Large intestine (tissue), 3 donors: ENCODE results near the gene AP4E1. TPM values are rescaled to one million over a fixed set of nuclear protein-coding genes. Genes with fewer than 3 reads are reported as not detected.
"Not testable (repeated sequence)": the region's sequence is repeated elsewhere in the genome, so short reads cannot be mapped to it uniquely, and the experiment has no call there.

ENCODE experiments used
- DNase-seq, 2 donors: peaks; one replicate each; pipeline versions ENCODE4 v3.0.0 to v3.0.0-alpha.2; 2013
- H3K27ac ChIP-seq: one replicate; pipeline ENCODE4 v1.5.1; 2013; ENCODE audit warnings: low read length
- H3K27me3 ChIP-seq: 2 replicates; pipeline ENCODE4 v1.6.1; 2013; ENCODE audit warnings: low read length; ENCODE audit not compliant: control insufficient read depth, insufficient read depth
- H3K36me3 ChIP-seq: 2 replicates; pipeline ENCODE4 v1.6.1; 2013; ENCODE audit warnings: low read length; ENCODE audit not compliant: control insufficient read depth, insufficient read depth
- H3K4me1 ChIP-seq: one replicate; pipeline ENCODE4 v1.6.1; 2013; ENCODE audit warnings: low read length; ENCODE audit not compliant: control insufficient read depth, insufficient read depth
- H3K4me3 ChIP-seq: one replicate; pipeline ENCODE4 v1.5.1; 2013; ENCODE audit warnings: low read length
- H3K9me3 ChIP-seq: one replicate; pipeline ENCODE4 v1.6.1; 2013; ENCODE audit warnings: mild to moderate bottlenecking, low read depth, low read length, moderate library complexity; ENCODE audit not compliant: control insufficient read depth
- WGBS: methylation state at CpG from one replicate; pipeline ENCODE4 v1.1.5; 2013; ENCODE audit warnings: low lambda C conversion rate; ENCODE audit not compliant: insufficient coverage; 5-methylcytosine and 5-hydroxymethylcytosine counted together
- polyA plus RNA-seq: library from polyadenylated mRNA; unstranded; fragments of 120-200 nt; gene quantifications from one replicate; pipeline ENCODE4 v1.2.1, GENCODE V29; 2013

The AP4E1 gene
- polyA plus RNA-seq, 1 donor: 8.8 TPM

DNA sequence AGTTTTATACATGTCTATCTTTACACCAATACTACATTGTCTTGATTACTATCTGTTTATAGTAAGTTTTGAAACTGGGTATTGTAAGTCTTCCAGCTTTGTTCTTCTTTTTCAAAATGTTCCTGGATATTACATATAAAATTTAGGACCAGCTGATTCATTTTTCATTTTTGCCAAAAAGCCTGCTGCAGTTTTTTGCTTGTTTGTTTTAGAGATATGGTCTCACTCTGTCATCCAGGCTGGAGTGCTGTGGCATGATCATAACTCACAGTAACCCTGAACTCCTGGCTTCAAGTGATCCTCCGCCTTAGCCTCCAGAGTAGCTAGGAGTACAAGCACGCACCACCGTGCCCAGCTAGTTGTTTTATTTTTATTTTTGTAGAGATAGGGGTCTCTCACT lies 20.4 kb upstream of the AP4E1 start:
- WGBS: no CpG with 5 or more reads among the region's 3 CpGs
- H3K4me1 ChIP-seq: no peaks in the 10 kb centered on the region

GRCh38 chr15:50889589-50889988 lies 18.9 kb upstream of the AP4E1 start:
- no peak overlapping the region for H3K27ac ChIP-seq
- no peaks in the 10 kb centered on the region for H3K36me3 ChIP-seq
- no peaks in the 10 kb centered on the region for H3K9me3 ChIP-seq
- H3K4me1 ChIP-seq: no peaks in the 10 kb centered on the region
- DNase-seq: no peak
- no CpG with 5 or more reads among the region's 9 CpGs for WGBS
- no peaks in the 10 kb centered on the region for H3K27me3 ChIP-seq
- no peak overlapping the region for H3K4me3 ChIP-seq

More for the DNA sequence above, 20.4 kb upstream of the AP4E1 start:
- Histone ChIP-seq H3K27ac (no peak overlapping the region), H3K27me3 (no peaks in the 10 kb centered on the region), H3K9me3 (no peaks in the 10 kb centered on the region), H3K4me3 (no peak overlapping the region), H3K36me3 (no peaks in the 10 kb centered on the region)
- DNase-seq: no peak

DNA sequence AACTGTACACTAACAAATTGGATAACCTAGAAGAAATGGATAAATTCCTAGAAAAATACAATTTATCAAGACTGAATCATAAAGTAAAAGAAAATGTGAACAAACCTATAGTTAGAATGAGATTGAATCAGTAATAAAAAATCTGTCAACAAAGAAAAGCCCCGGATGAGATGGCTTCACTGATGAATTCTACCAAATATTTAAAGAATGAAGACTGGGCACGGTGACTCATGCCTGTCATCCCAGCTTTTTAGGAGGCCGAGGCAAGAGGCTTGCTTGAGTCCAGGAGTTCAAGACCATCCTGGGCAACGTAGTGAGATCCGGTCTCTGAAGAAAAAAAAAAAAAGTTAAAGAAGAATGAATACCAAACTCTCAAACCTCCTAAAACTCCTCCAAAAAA lies 17.7 kb upstream of the AP4E1 start:
- no peak for DNase-seq
- WGBS: 100% methylated on average over 1 of the region's 5 CpGs
- H3K9me3 ChIP-seq: no peaks in the 10 kb centered on the region
- H3K4me3 ChIP-seq: no peak overlapping the region
- no peak overlapping the region for H3K27ac ChIP-seq
- H3K4me1 ChIP-seq: no peaks in the 10 kb centered on the region
- H3K27me3 ChIP-seq: no peaks in the 10 kb centered on the region
- no peaks in the 10 kb centered on the region for H3K36me3 ChIP-seq

- Histone ChIP-seq H3K27me3 (no peaks in the 10 kb centered on the region), H3K9me3 (no peaks in the 10 kb centered on the region), H3K27ac (no peak overlapping the region), H3K36me3 (no peaks in the 10 kb centered on the region), H3K4me3 (no peak overlapping the region), H3K4me1 (no peaks in the 10 kb centered on the region)
- no peak for DNase-seq
- WGBS: 86% methylated on average over 1 of the region's 1 CpG
Measured at GRCh38 chr15:50891159-50891558, 17.3 kb upstream of the AP4E1 start.

DNA sequence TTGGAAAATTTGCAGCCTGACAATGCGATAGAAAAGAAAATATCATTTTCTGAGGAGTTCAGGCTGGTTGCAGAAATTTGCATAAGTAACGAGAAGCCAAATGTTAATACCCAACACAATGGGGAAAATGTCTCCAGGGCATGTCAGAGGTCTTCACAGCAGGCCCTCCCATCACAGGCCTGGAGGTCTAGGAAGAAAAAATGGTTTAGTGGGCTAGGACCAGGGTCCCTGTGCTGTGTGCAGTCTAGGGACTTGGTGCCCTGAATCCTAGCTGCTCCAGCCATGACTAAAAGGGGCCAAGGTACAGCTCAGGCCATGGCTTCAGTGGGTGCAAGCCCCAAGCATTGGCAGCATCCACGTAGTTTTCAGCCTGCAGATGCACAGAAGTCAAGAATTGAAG lies 14.5 kb upstream of the AP4E1 start:
- Histone ChIP-seq H3K36me3 (no peaks in the 10 kb centered on the region), H3K4me1 (no peaks in the 10 kb centered on the region), H3K27ac (no peak overlapping the region), H3K4me3 (no peak overlapping the region), H3K27me3 (no peaks in the 10 kb centered on the region), H3K9me3 (no peaks in the 10 kb centered on the region)
- WGBS: 100% methylated on average over 1 of the region's 3 CpGs
- no peak for DNase-seq

DNA sequence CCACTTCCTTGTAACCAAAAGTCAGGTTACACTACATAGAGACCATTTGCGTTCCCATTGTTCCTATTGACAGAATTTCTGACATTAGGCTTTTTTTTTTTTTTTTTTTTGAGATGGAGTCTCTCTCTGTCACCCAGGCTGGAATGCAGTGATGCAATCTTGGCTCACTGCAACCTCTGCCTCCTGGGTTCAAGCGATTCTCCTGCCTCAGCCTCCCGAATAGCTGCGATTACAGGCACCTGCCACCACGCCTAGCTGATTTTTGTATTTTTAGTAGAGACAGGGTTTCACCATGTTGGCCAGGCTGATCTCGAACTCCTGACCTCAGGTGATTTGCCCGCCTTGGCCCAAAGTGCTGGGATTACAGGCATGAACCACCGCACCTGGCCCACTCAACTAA lies 7.1 kb upstream of the AP4E1 start:
- no CpG with 5 or more reads among the region's 8 CpGs for WGBS
- not testable (repeated sequence) for DNase-seq

DNA sequence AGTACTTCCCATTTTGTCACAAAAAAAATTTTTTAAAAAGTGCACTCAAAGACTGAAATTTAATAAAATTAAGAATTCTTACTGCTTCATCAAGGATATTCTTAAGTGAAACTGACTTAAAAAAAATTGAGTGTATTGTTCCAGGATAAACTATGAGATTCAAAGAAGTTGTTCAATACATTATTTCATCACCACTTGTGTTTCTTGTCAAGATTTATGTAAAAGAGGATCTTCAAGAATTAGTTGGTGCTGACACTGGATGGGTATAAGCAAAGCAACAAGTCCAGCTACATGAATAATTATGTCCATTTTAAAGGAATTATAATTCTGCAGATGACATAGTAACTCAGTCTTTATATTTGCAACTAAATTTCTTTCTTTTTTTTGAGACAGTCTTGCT lies 4.3 kb upstream of the AP4E1 start:
- Histone ChIP-seq H3K36me3 (no peaks in the 10 kb centered on the region), H3K4me1 (peaks cover 3% of the 10 kb centered on the region), H3K27ac (no peak overlapping the region), H3K27me3 (no peaks in the 10 kb centered on the region), H3K9me3 (no peaks in the 10 kb centered on the region), H3K4me3 (no peak overlapping the region)
- no peak for DNase-seq

More for the DNA sequence above, 7.1 kb upstream of the AP4E1 start:
- not testable (repeated sequence) for H3K9me3 ChIP-seq, H3K36me3 ChIP-seq, H3K4me1 ChIP-seq, H3K27ac ChIP-seq, H3K4me3 ChIP-seq, H3K27me3 ChIP-seq

- DNase-seq: no peak
- 100% methylated on average over 4 of the region's 4 CpGs for WGBS
- no peak overlapping the region for H3K4me3 ChIP-seq
- H3K36me3 ChIP-seq: no peaks in the 10 kb centered on the region
- H3K27ac ChIP-seq: no peak overlapping the region
- no peaks in the 10 kb centered on the region for H3K9me3 ChIP-seq
- peaks cover 3% of the 10 kb centered on the region for H3K4me1 ChIP-seq
- H3K27me3 ChIP-seq: no peaks in the 10 kb centered on the region
Measured at GRCh38 chr15:50905055-50905454, 3.4 kb upstream of the AP4E1 start.

- Histone ChIP-seq H3K4me3 (peak overlapping the region; percentile 97), H3K9me3 (no peaks in the 10 kb centered on the region), H3K4me1 (peaks cover 3% of the 10 kb centered on the region), H3K36me3 (peaks cover 3% of the 10 kb centered on the region), H3K27me3 (no peaks in the 10 kb centered on the region), H3K27ac (no peak overlapping the region)
- peak; percentile 64 to 73 for DNase-seq
- WGBS: 100% methylated on average over 2 of the region's 16 CpGs
Measured at GRCh38 chr15:50906954-50907600, 1.4 kb upstream of the AP4E1 start.

GRCh38 chr15:50907601-50908208 lies 778 bp upstream of the AP4E1 start:
- Histone ChIP-seq H3K36me3 (peaks cover 5% of the 10 kb centered on the region), H3K27me3 (no peaks in the 10 kb centered on the region), H3K4me1 (peaks cover 3% of the 10 kb centered on the region), H3K27ac (no peak overlapping the region), H3K4me3 (peak overlapping the region; percentile 97), H3K9me3 (no peaks in the 10 kb centered on the region)
- no peak for DNase-seq
- 7% methylated on average over 3 of the region's 31 CpGs for WGBS

- DNase-seq: peak in 1 of 2 donors; percentile 27
- Histone ChIP-seq H3K9me3 (no peaks in the 10 kb centered on the region), H3K4me3 (peak overlapping the region; percentile 97), H3K27me3 (no peaks in the 10 kb centered on the region), H3K27ac (peak overlapping the region; percentile 77), H3K36me3 (peaks cover 7% of the 10 kb centered on the region), H3K4me1 (peaks cover 3% of the 10 kb centered on the region)
- WGBS: 0% methylated on average over 2 of the region's 11 CpGs
Measured at GRCh38 chr15:50909010-50909317, 481 bp downstream of the AP4E1 start.
